ENCODE data around the gene DHCR24. TPM values are rescaled to one million over a fixed set of nuclear protein-coding genes. Genes with fewer than 3 reads are reported as not detected.

The DHCR24 gene
- total RNA-seq, 1 donor from 2014 or later: 158 TPM

- DNase-seq (ENCODE audit: low spot score) (no peak), ATAC-seq (no peak)
- intact Hi-C loops (cut with DNase I): no loop called here
These were observed 17.7 kb downstream of the DHCR24 start for GRCh38 chr1:54869173-54869851.

GRCh38 chr1:54867717-54868057 lies 19.3 kb downstream of the DHCR24 start:
- DNase-seq (ENCODE audit: low spot score): no peak
- no peak for ATAC-seq
- intact Hi-C loops (cut with DNase I): no loop called here

- intact Hi-C loops (cut with DNase I): no loop called here
- no peak for ATAC-seq
- no peak for DNase-seq (ENCODE audit: low spot score)
These were observed 19.9 kb downstream of the DHCR24 start for GRCh38 chr1:54866801-54867716.

GRCh38 chr1:54865238-54866073 lies 21.5 kb downstream of the DHCR24 start:
- intact Hi-C loops (cut with DNase I): no loop called here
- DNase-seq (ENCODE audit: low spot score) (no peak), ATAC-seq (no peak)

- DNase-seq (ENCODE audit: low spot score): no peak
- intact Hi-C loops (cut with DNase I): no loop called here
- ATAC-seq: no peak
These were observed 22.4 kb downstream of the DHCR24 start for GRCh38 chr1:54864460-54865208.

GRCh38 chr1:54863267-54863665 lies 23.7 kb downstream of the DHCR24 start:
- DNase-seq (ENCODE audit: low spot score): no peak
- intact Hi-C loops (cut with DNase I): no loop called here
- ATAC-seq: no peak

GRCh38 chr1:54861070-54861761 lies 25.8 kb downstream of the DHCR24 start:
- no peak for DNase-seq (ENCODE audit: low spot score)
- ATAC-seq: no peak
- intact Hi-C loops (cut with DNase I): no loop called here

- no peak for DNase-seq (ENCODE audit: low spot score)
- intact Hi-C loops (cut with DNase I): no loop called here
- no peak for ATAC-seq
These were observed 27.1 kb downstream of the DHCR24 start for GRCh38 chr1:54859700-54860391.

GRCh38 chr1:54857746-54858561 lies 29.0 kb downstream of the DHCR24 start:
- no peak for ATAC-seq
- intact Hi-C loops (cut with DNase I): no loop called here
- no peak for DNase-seq (ENCODE audit: low spot score)

- DNase-seq (ENCODE audit: low spot score) (no peak), ATAC-seq (no peak)
- intact Hi-C loops (cut with DNase I): no loop called here
These were observed 29.9 kb downstream of the DHCR24 start for GRCh38 chr1:54857141-54857540.

GRCh38 chr1:54854381-54855020 lies 32.5 kb downstream of the DHCR24 start:
- no peak for DNase-seq (ENCODE audit: low spot score)
- intact Hi-C loops (cut with DNase I): no loop called here

GRCh38 chr1:54853793-54854370 lies 33.1 kb downstream of the DHCR24 start:
- ATAC-seq (no peak), DNase-seq (ENCODE audit: low spot score) (no peak)
- intact Hi-C loops (cut with DNase I): no loop called here

More at GRCh38 chr1:54854381-54855020, 32.5 kb downstream of the DHCR24 start:
- no peak for ATAC-seq

- intact Hi-C loops (cut with DNase I): no loop called here
- no peak for ATAC-seq
- no peak for DNase-seq (ENCODE audit: low spot score)
These were observed 33.8 kb downstream of the DHCR24 start for GRCh38 chr1:54853096-54853792.

- ATAC-seq: no peak
These were observed 35.0 kb downstream of the DHCR24 start for GRCh38 chr1:54851936-54852524.

GRCh38 chr1:54851406-54851805 lies 35.6 kb downstream of the DHCR24 start:
- ATAC-seq (no peak), DNase-seq (ENCODE audit: low spot score) (no peak)
- intact Hi-C loops (cut with DNase I): no loop called here

More at GRCh38 chr1:54851936-54852524, 35.0 kb downstream of the DHCR24 start:
- intact Hi-C loops (cut with DNase I): no loop called here
- no peak for DNase-seq (ENCODE audit: low spot score)

All from sciatic nerve (tissue), 2 donors.